PC-9 (cell line): ENCODE measurements around the gene ZNF672.

Experiments used
- EZH2 ChIP-seq: fragments of 200-600 bp; sonication (generic); IDR thresholded peaks from 2 replicates; pipeline ENCODE4 v1.8.0; 2017; ENCODE audit warnings: antibody characterized with exemption, low read depth
- TF ChIP-seq, protein P1 (sequence below): fragments of 200-600 bp; sonication (generic); conservative IDR thresholded peaks from 2 replicates; pipeline ENCODE4 v1.6.1; 2017; ENCODE audit warnings: mixed run types, antibody characterized with exemption, mild to moderate bottlenecking, moderate library complexity

- TF ChIP-seq, protein P1, sequence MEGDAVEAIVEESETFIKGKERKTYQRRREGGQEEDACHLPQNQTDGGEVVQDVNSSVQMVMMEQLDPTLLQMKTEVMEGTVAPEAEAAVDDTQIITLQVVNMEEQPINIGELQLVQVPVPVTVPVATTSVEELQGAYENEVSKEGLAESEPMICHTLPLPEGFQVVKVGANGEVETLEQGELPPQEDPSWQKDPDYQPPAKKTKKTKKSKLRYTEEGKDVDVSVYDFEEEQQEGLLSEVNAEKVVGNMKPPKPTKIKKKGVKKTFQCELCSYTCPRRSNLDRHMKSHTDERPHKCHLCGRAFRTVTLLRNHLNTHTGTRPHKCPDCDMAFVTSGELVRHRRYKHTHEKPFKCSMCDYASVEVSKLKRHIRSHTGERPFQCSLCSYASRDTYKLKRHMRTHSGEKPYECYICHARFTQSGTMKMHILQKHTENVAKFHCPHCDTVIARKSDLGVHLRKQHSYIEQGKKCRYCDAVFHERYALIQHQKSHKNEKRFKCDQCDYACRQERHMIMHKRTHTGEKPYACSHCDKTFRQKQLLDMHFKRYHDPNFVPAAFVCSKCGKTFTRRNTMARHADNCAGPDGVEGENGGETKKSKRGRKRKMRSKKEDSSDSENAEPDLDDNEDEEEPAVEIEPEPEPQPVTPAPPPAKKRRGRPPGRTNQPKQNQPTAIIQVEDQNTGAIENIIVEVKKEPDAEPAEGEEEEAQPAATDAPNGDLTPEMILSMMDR, result no peak
- TF ChIP-seq EZH2, result no peak
Observed at GRCh38 chr1:248798791-248799190, 39.2 kb upstream of the ZNF672 start.
